Measurements from ENCODE around the gene COMMD7.

COMMD7 gene

DNA sequence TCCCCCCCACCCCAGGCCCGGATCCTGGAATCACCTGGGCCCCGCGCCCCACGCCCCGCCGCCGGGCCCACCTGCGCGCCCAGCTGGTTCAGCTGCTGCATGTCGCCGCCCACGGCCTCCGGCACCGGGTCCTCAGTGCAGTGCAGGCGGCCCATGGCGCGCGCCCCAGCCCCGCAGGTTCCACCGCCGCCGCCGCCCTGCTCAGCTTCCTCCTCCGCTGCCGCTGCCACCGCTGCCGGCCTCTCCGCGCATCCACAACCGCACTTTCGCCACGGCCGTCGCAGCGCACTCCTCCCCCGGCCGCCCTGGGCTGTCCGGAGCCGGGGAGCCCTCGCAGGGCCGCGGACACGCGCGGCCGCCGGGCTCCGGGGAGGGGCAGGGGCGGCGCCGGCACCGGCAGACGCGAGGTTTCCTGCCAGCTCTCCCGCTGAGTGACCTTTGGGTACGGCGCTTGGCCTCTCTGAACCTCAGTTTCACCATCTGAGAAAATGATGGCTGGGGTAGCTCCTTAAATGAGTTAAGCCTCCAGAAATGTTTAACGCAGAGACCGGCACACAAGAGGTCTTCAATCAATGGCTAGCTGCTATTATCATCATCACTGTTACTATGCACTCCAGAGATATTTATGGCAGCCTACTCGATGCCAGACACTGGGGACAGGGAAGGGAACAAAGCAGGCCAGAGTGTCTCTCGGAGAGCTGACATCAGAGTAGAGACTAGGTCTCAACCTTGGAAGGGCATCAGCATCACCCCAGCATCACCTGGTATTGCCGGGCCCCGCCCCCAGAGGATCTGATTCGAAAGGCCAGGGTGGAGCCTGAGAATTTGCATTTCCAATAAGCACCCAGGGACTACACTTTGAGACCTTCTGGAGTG lies at the start of gene COMMD7:
COMMD7 (minus strand) TSS at position 231 of the 876 bp plus-strand sequence; CDS start at position 155, 76 bp downstream.
- Mint-ChIP-seq H3K4me3 (peak within 1 kb of the TSS; percentile 86), H3K36me3 (ENCODE audit: low read depth) (no peaks in the 10 kb centered on the region), H3K9me3 (no peaks in the 10 kb centered on the region), H3K4me1 (ENCODE audit: low read depth) (peaks cover 50% of the 10 kb centered on the region), H3K27me3 (no peaks in the 10 kb centered on the region), H3K27ac (peak within 1 kb of the TSS; percentile 97)

DNA sequence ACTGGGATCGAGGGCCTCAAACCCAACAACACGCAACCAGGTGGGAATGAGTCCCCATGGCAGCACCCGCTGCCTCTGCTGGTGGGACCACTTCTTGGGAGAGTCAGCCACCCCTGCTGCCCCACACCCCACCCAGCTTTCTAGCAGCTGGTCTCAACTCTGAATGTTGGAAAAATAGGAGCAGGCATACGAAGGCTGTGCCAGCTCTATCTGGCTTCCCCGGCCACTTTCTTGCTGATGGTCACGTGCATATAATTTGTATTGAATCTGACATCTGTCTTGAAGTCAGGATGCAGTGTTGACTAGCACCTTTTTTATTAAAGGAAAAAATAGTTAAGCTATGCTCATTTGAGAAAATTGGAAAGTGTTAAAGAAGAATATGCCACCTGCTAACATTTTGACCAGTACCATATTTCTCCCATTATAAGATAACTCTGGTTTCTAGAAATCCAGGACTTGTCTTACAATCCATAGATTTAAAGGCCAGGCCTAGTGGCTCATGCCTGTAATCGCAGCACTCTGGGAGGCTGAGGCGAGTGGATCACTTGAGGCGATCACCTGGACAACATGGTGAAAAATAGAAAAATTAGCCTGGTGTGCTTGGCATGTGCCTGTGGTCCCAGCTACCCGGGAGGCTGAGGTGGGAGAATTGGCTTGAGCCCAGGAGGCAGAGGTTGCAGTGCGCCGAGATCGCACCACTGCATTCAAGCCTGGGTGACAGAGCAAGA lies 49.6 kb upstream of the COMMD7 start:
- Mint-ChIP-seq H3K36me3 (ENCODE audit: low read depth) (no peaks in the 10 kb centered on the region), H3K27ac (peak overlapping the region; percentile 15), H3K4me1 (ENCODE audit: low read depth) (peaks cover 46% of the 10 kb centered on the region), H3K4me3 (no peak overlapping the region), H3K27me3 (no peaks in the 10 kb centered on the region), H3K9me3 (no peaks in the 10 kb centered on the region)

DNA sequence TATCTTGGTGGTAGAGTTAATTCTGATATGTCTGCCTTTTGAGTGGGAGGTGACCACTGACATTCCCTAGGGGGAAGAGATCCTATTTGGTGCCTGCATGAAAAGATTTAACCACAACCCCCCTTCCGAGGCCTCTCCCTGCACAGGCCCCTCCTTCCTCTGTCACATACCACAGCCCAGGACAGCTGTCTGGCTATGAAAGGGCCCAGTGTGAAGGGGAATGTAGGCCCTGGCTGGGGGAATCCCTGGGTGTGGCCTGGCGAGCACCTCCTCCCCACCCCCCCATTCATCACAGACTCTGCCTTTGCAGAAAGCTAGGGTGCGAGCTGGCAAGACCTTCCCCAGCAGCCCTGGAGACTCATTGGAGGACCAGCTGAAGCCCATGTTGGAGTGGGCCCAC lies 49.0 kb upstream of the COMMD7 start:
- Mint-ChIP-seq H3K4me3 (no peak overlapping the region), H3K36me3 (ENCODE audit: low read depth) (no peaks in the 10 kb centered on the region), H3K27ac (no peak overlapping the region), H3K4me1 (ENCODE audit: low read depth) (peaks cover 46% of the 10 kb centered on the region), H3K9me3 (no peaks in the 10 kb centered on the region), H3K27me3 (no peaks in the 10 kb centered on the region)

DNA sequence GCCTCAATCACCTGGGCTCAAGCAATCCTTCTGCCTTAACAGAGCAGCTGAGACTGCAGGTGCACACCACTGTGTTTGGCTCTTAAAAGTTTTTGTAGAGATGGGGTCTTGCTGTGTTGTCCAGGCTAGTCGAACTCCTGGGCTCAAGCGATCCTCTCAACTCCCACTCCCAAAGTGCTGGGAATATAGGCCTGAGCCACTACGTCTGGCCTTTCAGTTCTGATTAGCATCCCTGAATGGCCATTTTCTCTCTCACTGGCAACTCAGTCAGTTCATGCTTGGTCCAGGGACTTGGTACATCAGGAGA lies 47.4 kb upstream of the COMMD7 start:
- Mint-ChIP-seq H3K9me3 (no peaks in the 10 kb centered on the region), H3K4me1 (ENCODE audit: low read depth) (peaks cover 31% of the 10 kb centered on the region), H3K27ac (no peak overlapping the region), H3K27me3 (no peaks in the 10 kb centered on the region), H3K36me3 (ENCODE audit: low read depth) (no peaks in the 10 kb centered on the region), H3K4me3 (no peak overlapping the region)

DNA sequence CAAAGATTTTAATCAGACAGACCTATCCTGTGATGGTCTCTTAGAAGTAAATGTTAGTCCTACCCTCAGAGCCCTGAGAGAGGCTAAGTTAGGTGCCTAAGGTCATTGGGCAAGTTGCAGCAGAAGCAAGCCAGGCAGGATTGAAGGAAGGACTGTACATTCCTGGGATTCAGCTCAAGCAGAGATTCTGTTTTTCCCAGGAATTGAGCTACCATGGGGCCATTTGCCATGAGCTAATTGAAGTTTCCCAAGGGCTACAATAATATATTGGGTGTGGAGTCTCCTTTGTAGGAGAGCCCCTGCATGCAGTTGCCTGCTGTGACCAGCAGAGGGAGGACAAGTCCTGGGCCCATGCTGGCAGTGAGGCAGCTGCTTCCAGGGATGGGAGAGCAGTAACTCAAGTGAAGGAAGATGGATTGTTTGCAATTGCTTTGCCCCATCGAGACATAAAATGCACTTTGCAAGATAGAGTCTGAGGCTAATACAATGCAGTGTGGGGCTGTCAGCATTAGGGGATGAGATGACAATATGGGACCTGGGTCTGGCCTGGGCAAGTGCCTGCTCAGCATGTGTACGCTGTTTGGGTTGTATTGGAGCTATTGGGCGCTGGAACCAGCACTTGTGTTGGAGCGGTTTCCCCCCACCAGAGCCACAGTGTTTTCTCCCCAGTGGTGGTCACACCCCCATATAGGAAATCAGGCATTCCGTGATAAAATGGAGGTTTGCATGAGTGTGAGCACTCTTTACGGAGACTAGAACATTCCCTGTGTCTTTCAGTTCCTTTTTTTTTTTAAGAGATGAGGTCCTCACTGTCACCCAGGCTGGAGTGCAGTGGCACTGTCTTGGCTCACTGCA lies 46.9 kb upstream of the COMMD7 start:
- Mint-ChIP-seq H3K4me1 (ENCODE audit: low read depth) (peaks cover 31% of the 10 kb centered on the region), H3K36me3 (ENCODE audit: low read depth) (no peaks in the 10 kb centered on the region), H3K27me3 (no peaks in the 10 kb centered on the region), H3K27ac (no peak overlapping the region), H3K9me3 (no peaks in the 10 kb centered on the region), H3K4me3 (no peak overlapping the region)

DNA sequence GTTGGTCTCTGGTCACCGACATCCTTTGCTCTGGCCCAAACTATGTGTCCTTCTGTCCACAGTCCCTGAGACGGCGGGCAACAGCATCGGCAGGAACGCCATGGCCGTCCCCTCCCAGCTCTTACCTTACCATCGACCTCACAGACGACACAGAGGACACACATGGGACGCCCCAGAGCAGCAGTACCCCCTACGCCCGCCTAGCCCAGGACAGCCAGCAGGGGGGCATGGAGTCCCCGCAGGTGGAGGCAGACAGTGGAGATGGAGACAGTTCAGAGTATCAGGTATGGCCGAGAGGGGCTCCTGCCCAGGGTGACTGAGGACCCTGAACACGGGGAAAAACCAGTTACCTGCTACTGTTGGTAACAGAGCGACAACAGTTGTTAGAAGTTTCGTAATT lies 43.9 kb upstream of the COMMD7 start:
- Mint-ChIP-seq H3K9me3 (no peaks in the 10 kb centered on the region), H3K36me3 (ENCODE audit: low read depth) (no peaks in the 10 kb centered on the region)

DNA sequence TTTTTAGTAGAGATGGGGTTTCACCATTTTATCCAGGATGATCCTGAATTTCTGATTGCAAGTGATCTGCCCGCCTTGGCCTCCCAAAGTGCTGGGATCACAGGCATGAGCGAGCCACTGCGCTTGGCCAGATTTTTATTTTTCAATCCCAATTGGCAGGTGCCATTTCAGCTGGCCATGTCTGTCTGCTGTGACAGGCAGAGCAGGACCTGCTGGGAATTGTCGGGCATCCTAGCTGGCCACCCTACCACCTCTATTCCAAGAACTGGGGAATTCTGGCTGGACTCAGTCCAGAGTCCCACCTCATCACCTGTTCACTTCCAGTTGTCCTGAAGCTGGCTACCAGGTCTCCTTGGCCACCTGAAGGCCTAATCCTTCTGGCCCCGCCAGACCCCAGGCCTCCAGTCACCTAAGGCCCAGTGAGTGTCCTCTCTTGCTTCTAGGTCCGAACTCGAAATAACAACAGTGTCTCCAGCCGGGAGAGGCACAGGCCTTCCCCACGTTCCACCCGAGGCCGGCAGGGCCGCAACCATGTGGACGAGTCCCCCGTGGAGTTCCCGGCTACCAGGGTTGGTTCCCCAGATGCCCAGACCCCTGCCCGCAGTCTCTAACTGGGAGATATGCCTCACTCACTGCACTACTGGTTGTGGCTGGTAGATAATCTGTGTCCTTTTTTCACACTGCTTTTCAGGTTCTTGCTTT lies 42.9 kb upstream of the COMMD7 start:
- Mint-ChIP-seq H3K9me3 (no peaks in the 10 kb centered on the region), H3K4me1 (ENCODE audit: low read depth) (no peaks in the 10 kb centered on the region), H3K27me3 (no peaks in the 10 kb centered on the region), H3K36me3 (ENCODE audit: low read depth) (no peaks in the 10 kb centered on the region), H3K4me3 (no peak overlapping the region), H3K27ac (no peak overlapping the region)

More for the DNA sequence above, 43.9 kb upstream of the COMMD7 start:
- Mint-ChIP-seq H3K27me3 (no peaks in the 10 kb centered on the region), H3K27ac (no peak overlapping the region), H3K4me3 (no peak overlapping the region), H3K4me1 (ENCODE audit: low read depth) (peaks cover 8% of the 10 kb centered on the region)

DNA sequence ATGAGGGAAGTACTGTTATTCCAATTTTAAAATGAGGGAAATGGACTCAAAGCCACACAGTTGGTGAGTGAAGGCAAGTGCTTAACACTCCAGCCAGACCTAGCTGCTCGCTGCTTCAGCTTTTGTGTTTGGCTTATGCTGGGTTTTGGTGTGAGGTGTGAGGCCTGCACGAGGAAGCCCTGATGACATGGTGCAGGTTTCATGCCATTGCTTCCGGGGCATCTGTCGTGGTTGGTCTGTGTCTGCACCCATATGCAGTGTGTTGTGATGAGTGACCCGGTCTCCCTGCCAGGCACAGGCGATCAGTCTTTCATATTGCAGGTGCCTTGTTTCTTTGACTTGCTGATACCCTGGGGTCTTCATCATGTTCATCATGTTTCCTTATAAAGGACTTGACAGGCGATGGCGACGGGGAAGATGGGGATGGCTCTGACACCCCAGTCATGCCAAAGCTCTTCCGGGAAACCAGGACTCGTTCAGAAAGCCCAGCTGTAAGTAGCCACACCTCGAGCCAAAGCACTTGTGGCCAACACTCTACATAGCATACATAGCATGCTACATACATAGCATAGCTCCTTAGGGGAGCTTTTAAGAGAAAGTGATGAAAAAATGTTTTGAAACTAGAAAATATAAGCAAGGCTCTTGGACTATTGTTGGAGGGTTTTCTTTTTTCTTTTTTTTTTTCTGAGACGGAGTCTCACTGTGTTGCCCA lies 41.3 kb upstream of the COMMD7 start:
- Mint-ChIP-seq H3K9me3 (no peaks in the 10 kb centered on the region), H3K4me3 (no peak overlapping the region), H3K4me1 (ENCODE audit: low read depth) (no peaks in the 10 kb centered on the region), H3K27me3 (no peaks in the 10 kb centered on the region), H3K27ac (no peak overlapping the region), H3K36me3 (ENCODE audit: low read depth) (no peaks in the 10 kb centered on the region)

DNA sequence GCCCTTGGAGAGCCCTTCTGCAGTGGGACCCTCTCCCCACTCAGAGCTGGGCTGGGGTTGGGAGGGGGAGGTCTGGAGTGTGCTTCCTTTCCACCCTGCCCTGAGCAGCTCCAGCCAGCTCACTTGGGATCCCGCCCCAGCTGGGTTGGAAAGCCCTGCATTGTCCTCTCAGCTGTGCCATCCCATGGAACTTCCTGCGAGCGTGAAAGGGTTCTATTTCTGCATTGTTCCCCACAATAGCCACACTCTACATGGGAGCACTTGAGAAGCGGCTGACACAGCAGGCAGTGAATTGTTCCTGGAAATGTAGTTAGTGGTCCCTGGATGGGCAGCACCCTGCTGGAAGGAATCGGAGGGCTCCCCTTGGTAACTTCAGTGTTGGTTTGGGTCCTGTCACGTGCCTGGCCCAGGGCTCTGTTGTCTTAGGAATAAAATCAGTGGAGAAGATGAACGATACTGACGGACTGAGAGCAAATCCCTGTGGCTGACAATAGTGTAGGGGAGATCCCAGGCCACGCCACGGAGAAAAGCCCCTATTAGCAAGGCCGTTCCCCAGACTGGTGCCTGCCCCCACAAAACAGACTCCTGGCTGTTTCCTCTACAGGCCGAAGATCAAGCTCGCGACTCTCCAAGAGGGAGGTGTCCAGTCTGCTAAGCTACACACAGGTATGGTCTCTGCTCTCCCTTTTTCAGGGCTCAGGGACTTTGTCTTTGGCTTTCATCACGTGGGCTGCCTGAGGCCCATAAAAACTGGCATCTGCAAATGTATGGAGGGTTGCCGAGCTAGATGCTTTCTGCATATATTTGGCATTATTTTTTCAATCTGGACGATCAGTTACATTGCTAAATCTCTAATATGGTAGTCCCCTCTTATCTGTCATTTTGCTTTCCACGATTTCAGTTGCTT lies 37.7 kb upstream of the COMMD7 start:
- Mint-ChIP-seq H3K36me3 (ENCODE audit: low read depth) (no peaks in the 10 kb centered on the region), H3K9me3 (no peaks in the 10 kb centered on the region), H3K4me3 (no peak overlapping the region), H3K4me1 (ENCODE audit: low read depth) (peaks cover 24% of the 10 kb centered on the region), H3K27ac (no peak overlapping the region), H3K27me3 (no peaks in the 10 kb centered on the region)

DNA sequence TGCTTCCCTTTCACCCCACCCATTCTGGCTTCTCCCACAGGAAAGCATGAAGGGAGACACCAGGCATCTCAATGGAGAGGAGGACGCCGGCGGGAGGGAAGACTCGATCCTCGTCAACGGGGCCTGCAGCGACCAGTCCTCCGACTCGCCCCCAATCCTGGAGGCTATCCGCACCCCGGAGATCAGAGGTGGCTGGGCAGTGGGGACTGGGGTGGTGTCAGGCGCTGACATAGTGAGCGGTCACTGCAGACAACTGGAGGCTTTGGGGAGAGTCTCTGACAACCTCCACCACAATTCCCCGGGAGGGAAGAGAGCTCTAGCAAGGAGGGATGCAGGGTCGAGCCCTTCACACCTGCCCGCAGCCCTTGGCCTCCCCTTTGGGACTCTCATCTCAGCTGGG lies 37.0 kb upstream of the COMMD7 start:
- Mint-ChIP-seq H3K36me3 (ENCODE audit: low read depth) (no peaks in the 10 kb centered on the region), H3K4me3 (no peak overlapping the region), H3K9me3 (no peaks in the 10 kb centered on the region), H3K27ac (no peak overlapping the region), H3K4me1 (ENCODE audit: low read depth) (peaks cover 31% of the 10 kb centered on the region), H3K27me3 (no peaks in the 10 kb centered on the region)

DNA sequence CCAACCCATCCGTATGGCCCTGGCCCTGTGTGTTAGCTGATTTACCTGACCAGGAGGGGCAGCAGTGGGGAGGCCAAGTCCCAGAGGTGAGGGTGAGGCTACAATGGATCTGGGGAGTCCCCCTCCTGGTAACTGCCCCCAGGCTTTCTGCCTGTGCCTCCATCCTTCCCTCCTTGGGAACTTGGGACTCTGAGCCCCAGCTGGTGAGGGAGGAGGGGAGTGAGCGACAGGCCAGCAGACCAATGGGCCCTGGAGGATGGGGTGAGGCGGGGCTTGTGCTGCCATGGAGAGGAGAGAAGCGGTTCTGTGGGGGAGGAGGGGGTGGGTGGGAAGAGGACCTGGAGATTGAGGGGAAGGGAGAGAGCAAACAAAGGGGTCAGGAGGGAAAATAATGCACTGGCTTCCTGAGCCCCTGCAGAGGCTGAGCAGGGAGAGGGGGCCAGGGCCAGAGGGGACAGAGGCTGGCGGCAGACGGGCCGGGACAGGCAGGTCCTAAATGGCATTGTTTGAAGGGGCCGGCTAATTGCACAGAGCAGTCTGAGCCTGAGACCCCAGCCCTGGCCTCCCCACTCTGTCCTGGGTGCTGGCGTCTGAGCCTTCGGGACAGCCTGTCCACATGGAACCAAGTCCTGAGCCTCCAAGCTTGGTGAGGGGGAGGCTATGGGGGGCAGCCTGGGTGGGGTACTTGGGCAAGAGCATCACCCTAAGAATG lies 36.4 kb upstream of the COMMD7 start:
- Mint-ChIP-seq H3K4me3 (no peak overlapping the region), H3K4me1 (ENCODE audit: low read depth) (peaks cover 34% of the 10 kb centered on the region), H3K27me3 (no peaks in the 10 kb centered on the region), H3K27ac (no peak overlapping the region), H3K9me3 (no peaks in the 10 kb centered on the region), H3K36me3 (ENCODE audit: low read depth) (no peaks in the 10 kb centered on the region)

DNA sequence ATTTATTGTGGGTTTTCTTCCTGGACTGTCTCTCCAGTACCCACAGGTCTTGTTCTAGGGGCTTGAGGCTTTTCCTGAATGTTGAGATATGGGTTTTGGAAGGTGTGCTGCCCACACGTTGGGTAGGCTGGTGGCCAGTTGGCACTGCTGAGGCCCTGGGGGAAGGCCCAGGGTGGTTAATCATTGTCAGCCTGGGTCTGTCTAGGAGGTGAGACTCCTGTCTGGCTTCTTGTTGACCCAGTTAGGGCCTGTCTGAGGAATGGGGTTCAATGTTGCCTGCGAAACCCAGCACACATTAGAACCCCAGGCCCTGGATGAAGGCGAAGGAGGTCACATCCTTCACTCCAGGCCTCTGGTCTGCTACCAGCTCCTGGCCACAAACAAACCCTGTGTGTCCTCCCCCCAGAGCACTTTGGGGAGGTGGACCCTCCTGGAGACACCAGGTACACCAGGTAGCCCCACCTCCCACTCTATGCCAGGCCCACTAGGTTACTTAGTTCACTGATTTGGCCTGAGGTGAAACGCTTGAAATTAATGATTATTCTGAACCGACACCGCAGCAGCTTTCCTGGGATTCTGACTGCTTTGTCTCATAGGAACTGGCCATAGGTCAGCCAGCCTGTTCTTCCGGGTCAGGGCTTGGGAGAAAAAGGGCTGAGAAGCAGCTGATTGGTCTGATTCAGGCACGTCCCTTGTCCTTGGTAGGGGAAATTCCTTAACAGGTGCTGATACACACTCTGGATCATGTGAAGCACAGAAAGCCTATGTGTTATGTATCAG lies 34.1 kb upstream of the COMMD7 start:
- no peak overlapping the region for H3K4me3 Mint-ChIP-seq
- no peaks in the 10 kb centered on the region for H3K36me3 Mint-ChIP-seq (ENCODE audit: low read depth)
- peaks cover 34% of the 10 kb centered on the region for H3K4me1 Mint-ChIP-seq (ENCODE audit: low read depth)
- H3K27ac Mint-ChIP-seq = peak overlapping the region; percentile 74
- no peaks in the 10 kb centered on the region for H3K27me3 Mint-ChIP-seq
- no peaks in the 10 kb centered on the region for H3K9me3 Mint-ChIP-seq
